CD14-positive monocyte (primary cell): ENCODE results near the gene NPAS4. TPM values are rescaled to one million over a fixed set of nuclear protein-coding genes. Genes with fewer than 3 reads are reported as not detected.

Experiments
- DNase-seq, 3 donors: peaks; one replicate each; pipeline ENCODE4 v3.0.0-alpha.2; 2011 to 2022
- H2AFZ ChIP-seq: 2 replicates; pipeline ENCODE4 v1.6.0; 2012; ENCODE audit warnings: mild to moderate bottlenecking, low read depth, low read length, inconsistent platforms; ENCODE audit not compliant: insufficient read depth, poor library complexity, severe bottlenecking
- H3K27ac ChIP-seq, 2 donors: 1 replicate in 1 of 2; 2 replicates in 1 of 2; pipeline ENCODE4 v1.5.1; 2012 to 2013; ENCODE audit warnings: low read length in 2 of 2, control low read depth in 1 of 2, inconsistent platforms in 1 of 2, low read depth in 1 of 2, mild to moderate bottlenecking in 1 of 2
- H3K27me3 ChIP-seq, 2 donors: one replicate each; pipeline versions ENCODE4 v1.6.0 to v1.6.1; 2011 to 2013; ENCODE audit warnings: low read length in 2 of 2; ENCODE audit not compliant: control insufficient read depth in 2 of 2, insufficient read depth in 2 of 2
- H3K36me3 ChIP-seq, 2 donors: replicated peaks in 1 of 2; 1 replicate in 1 of 2; 2 replicates in 1 of 2; pipeline versions ENCODE4 v1.5.1 to v1.6.1; 2012 to 2013; ENCODE audit warnings: low read length in 2 of 2, control low read depth in 1 of 2, inconsistent platforms in 1 of 2, mild to moderate bottlenecking in 1 of 2; ENCODE audit not compliant: insufficient read depth in 2 of 2, control insufficient read depth in 1 of 2
- H3K4me1 ChIP-seq, 2 donors: 1 replicate in 1 of 2; 2 replicates in 1 of 2; pipeline versions ENCODE4 v1.5.1 to v1.6.1; 2012 to 2013; ENCODE audit warnings: low read length in 2 of 2, control low read depth in 1 of 2, inconsistent platforms in 1 of 2, mild to moderate bottlenecking in 1 of 2, moderate library complexity in 1 of 2; ENCODE audit not compliant: insufficient read depth in 2 of 2, control insufficient read depth in 1 of 2
- H3K4me2 ChIP-seq: replicated peaks from 2 replicates; pipeline ENCODE3; 2012; ENCODE audit warnings: low read length, moderate library complexity, mild to moderate bottlenecking; ENCODE audit not compliant: poor library complexity, severe bottlenecking; ENCODE audit errors: extremely low read depth
- H3K4me3 ChIP-seq, 3 experiments: fragments of 200-600 bp in 1 of 3; sonication (generic) in 1 of 3; replicated peaks in 1 of 3; 1 replicate in 2 of 3; 2 replicates in 1 of 3; pipeline ENCODE4 v1.5.1; 2011 to 2013; ENCODE audit warnings: low read length in 3 of 3, mild to moderate bottlenecking in 3 of 3, control low read depth in 2 of 3, low read depth in 2 of 3, inconsistent platforms in 1 of 3, moderate library complexity in 1 of 3
- H3K79me2 ChIP-seq: 2 replicates; pipeline ENCODE4 v1.6.0; 2012; ENCODE audit warnings: mild to moderate bottlenecking, control low read depth, inconsistent platforms, low read length, moderate library complexity; ENCODE audit not compliant: insufficient read depth
- H3K9ac ChIP-seq: 2 replicates; pipeline ENCODE4 v1.6.0; 2017; ENCODE audit warnings: low read length, mild to moderate bottlenecking; ENCODE audit not compliant: insufficient read depth, poor library complexity, severe bottlenecking
- H3K9me3 ChIP-seq, 2 donors: replicated peaks in 1 of 2; 1 replicate in 1 of 2; 2 replicates in 1 of 2; pipeline versions ENCODE4 v1.5.1 to v1.6.1; 2012 to 2013; ENCODE audit warnings: low read length in 2 of 2, control low read depth in 1 of 2; ENCODE audit not compliant: control insufficient read depth in 1 of 2, insufficient read depth in 1 of 2
- H4K20me1 ChIP-seq: 2 replicates; pipeline ENCODE4 v1.6.0; 2012; ENCODE audit warnings: mild to moderate bottlenecking, low read length, control low read depth, moderate library complexity; ENCODE audit not compliant: insufficient read depth
- H3K27ac Mint-ChIP-seq, 7 donors: one replicate each; pipeline ENCODE4 v1.8.0; 2020; ENCODE audit warnings: mild to moderate bottlenecking in 7 of 7, mixed read lengths in 7 of 7, moderate library complexity in 6 of 7, inconsistent platforms in 2 of 7
- H3K27me3 Mint-ChIP-seq, 3 donors: one replicate each; pipeline ENCODE4 v1.8.0; 2021 to 2022; ENCODE audit warnings: low read depth in 3 of 3, mild to moderate bottlenecking in 3 of 3, mixed read lengths in 3 of 3, moderate library complexity in 3 of 3, inconsistent platforms in 1 of 3
- H3K36me3 Mint-ChIP-seq, 2 donors: one replicate each; pipeline ENCODE4 v1.8.0; 2020; ENCODE audit warnings: mixed read lengths in 2 of 2, inconsistent platforms in 1 of 2, mild to moderate bottlenecking in 1 of 2
- H3K4me1 Mint-ChIP-seq: one replicate; pipeline ENCODE4 v1.8.0; 2020; ENCODE audit warnings: mild to moderate bottlenecking, mixed read lengths
- H3K4me3 Mint-ChIP-seq, 2 donors: one replicate each; pipeline ENCODE4 v1.8.0; 2020; ENCODE audit warnings: mild to moderate bottlenecking in 2 of 2, mixed read lengths in 2 of 2, moderate library complexity in 1 of 2
- H3K9me3 Mint-ChIP-seq, 7 donors: one replicate each; pipeline ENCODE4 v1.8.0; 2020 to 2022; ENCODE audit warnings: mixed read lengths in 7 of 7, mild to moderate bottlenecking in 6 of 7, moderate library complexity in 6 of 7, inconsistent platforms in 2 of 7
- WGBS: methylation state at CpG from one replicate; pipeline ENCODE4 v1.1.5; 2013; ENCODE audit warnings: missing lambda C conversion rate; ENCODE audit not compliant: insufficient coverage; 5-methylcytosine and 5-hydroxymethylcytosine counted together
- intact Hi-C, 2 donors: fragments of 100-400 bp; cut with micrococcal nuclease; formaldehyde crosslinking; loops; one replicate each; pipeline versions ENCODE4 v1.15.0 to v1.15.1; 2023
- polyA plus RNA-seq, 3 donors: library from polyadenylated mRNA; depleted of rRNA in 1 of 3; unstranded in 2 of 3; stranded (reverse) in 1 of 3; fragments of 300-500 nt in 2 of 3; fragments of >200 nt in 1 of 3; fragmentation: Illumina TruSeq in 2 of 3; gene quantifications; 1 replicate in 2 of 3; 2 replicates in 1 of 3; pipeline ENCODE4 v1.2.3, GENCODE V29; 2012 to 2021
- TF ChIP-seq, protein P1 (sequence below): fragments of 200-600 bp; IDR thresholded peaks from one replicate; pipeline ENCODE4 v1.8.0; 2022; ENCODE audit warnings: antibody characterized with exemption, mild to moderate bottlenecking

NPAS4 gene
- polyA plus RNA-seq, 3 donors, result not detected

DNA sequence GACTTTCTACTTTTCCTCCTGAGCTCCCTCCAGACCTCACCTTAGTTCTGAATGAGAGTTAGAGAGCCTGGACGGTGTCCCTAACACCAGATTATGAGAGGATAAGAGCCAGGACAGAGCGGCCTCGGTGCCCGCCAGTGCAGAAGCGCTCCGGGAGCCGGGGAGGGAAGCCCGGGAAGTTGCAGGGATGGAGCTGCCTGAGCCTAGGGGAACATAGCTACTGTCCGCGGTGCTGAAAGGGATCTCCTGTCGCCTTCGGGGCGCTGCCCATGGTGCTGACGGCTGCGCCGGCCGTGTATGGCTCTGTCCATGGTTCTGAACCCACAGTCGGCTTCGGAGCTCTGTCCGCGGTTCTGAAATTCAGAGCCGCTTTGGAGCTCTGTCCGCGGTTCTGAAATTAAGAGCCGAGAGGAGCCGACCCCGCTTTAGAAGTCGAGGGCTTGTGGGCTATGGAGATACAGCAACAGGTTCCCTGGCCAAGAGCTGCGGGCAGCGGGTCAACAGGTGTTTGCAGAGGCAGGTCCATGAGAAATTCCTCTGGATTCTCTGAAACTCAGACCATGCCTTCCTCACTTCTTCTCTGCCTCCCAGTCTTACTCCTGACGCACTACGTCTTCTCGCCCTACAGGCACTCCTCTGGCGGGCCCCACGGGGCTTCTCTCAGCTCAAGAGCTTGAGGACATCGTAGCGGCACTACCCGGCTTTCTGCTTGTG, 814 bp downstream of the NPAS4 start:
- Histone ChIP-seq H3K27me3 (peaks cover 14 to 30% of the 10 kb centered on the region in 2 donors), H3K27ac (no peak overlapping the region), H3K4me1 (no peaks in the 10 kb centered on the region), H3K79me2 (no peaks in the 10 kb centered on the region), H3K4me3 (no peak overlapping the region), H3K36me3 (no peaks in the 10 kb centered on the region), H3K4me2 (no peak overlapping the region), H3K9ac (no peak overlapping the region), H4K20me1 (no peaks in the 10 kb centered on the region), H2AFZ (no peak overlapping the region), H3K9me3 (peaks cover 15% of the 10 kb centered on the region in 2 donors)
- intact Hi-C loops, result no loop called here
- H3K27me3 Mint-ChIP-seq, result peaks cover 26 to 41% (median 35%) of the 10 kb centered on the region in 3 donors
- H3K36me3 Mint-ChIP-seq, result peaks cover 0 to 5% of the 10 kb centered on the region in 2 donors
- peak; percentile 63 to 76 (median 68) for DNase-seq
- TF ChIP-seq, protein P1, sequence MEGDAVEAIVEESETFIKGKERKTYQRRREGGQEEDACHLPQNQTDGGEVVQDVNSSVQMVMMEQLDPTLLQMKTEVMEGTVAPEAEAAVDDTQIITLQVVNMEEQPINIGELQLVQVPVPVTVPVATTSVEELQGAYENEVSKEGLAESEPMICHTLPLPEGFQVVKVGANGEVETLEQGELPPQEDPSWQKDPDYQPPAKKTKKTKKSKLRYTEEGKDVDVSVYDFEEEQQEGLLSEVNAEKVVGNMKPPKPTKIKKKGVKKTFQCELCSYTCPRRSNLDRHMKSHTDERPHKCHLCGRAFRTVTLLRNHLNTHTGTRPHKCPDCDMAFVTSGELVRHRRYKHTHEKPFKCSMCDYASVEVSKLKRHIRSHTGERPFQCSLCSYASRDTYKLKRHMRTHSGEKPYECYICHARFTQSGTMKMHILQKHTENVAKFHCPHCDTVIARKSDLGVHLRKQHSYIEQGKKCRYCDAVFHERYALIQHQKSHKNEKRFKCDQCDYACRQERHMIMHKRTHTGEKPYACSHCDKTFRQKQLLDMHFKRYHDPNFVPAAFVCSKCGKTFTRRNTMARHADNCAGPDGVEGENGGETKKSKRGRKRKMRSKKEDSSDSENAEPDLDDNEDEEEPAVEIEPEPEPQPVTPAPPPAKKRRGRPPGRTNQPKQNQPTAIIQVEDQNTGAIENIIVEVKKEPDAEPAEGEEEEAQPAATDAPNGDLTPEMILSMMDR, result no peak
- peaks cover 8% of the 10 kb centered on the region for H3K4me1 Mint-ChIP-seq
- WGBS, result 14% methylated on average over 37 of the region's 38 CpGs
- peak overlapping the region in 1 of 7 donors; percentile 45 for H3K27ac Mint-ChIP-seq
- peak overlapping the region in 1 of 2 donors; percentile 36 for H3K4me3 Mint-ChIP-seq
- peaks cover 8 to 22% (median 13%) of the 10 kb centered on the region in 7 donors for H3K9me3 Mint-ChIP-seq

GRCh38 chr11:66426314-66426713, 5.5 kb downstream of the NPAS4 start:
- Histone ChIP-seq H3K4me1 (no peaks in the 10 kb centered on the region), H3K4me3 (no peak overlapping the region), H3K4me2 (no peak overlapping the region), H2AFZ (no peak overlapping the region), H3K27ac (no peak overlapping the region), H4K20me1 (no peaks in the 10 kb centered on the region), H3K9me3 (peaks cover 0 to 8% of the 10 kb centered on the region in 2 donors), H3K9ac (no peak overlapping the region), H3K27me3 (peaks cover 0 to 2% of the 10 kb centered on the region in 2 donors), H3K36me3 (no peaks in the 10 kb centered on the region), H3K79me2 (no peaks in the 10 kb centered on the region)
- H3K4me3 Mint-ChIP-seq, result no peak overlapping the region
- no peak for DNase-seq
- peaks cover 3 to 12% (median 3%) of the 10 kb centered on the region in 7 donors for H3K9me3 Mint-ChIP-seq
- intact Hi-C loops, result no loop called here
- 67% methylated on average over 11 of the region's 23 CpGs for WGBS
- peaks cover 0 to 1% of the 10 kb centered on the region in 2 donors for H3K36me3 Mint-ChIP-seq
- peaks cover 2 to 14% (median 9%) of the 10 kb centered on the region in 3 donors for H3K27me3 Mint-ChIP-seq
- H3K27ac Mint-ChIP-seq, result no peak overlapping the region
- H3K4me1 Mint-ChIP-seq, result no peaks in the 10 kb centered on the region
- TF ChIP-seq, protein P1, result no peak
